IPS-18a (cell line): ENCODE results near the gene FNIP1.
"Not testable (repeated sequence)": the region's sequence is repeated elsewhere in the genome, so short reads cannot be mapped to it uniquely, and the experiment has no call there.

Experiments used
- H3K27ac ChIP-seq: one replicate; pipeline ENCODE4 v1.5.1; 2013; ENCODE audit warnings: low read length
- H3K27me3 ChIP-seq: one replicate; pipeline ENCODE4 v1.6.1; 2013; ENCODE audit warnings: mild to moderate bottlenecking, low read length; ENCODE audit not compliant: control insufficient read depth, insufficient read depth
- H3K36me3 ChIP-seq: one replicate; pipeline ENCODE4 v1.6.1; 2013; ENCODE audit warnings: low read depth, low read length; ENCODE audit not compliant: control insufficient read depth
- H3K4me1 ChIP-seq: one replicate; pipeline ENCODE4 v1.6.1; 2013; ENCODE audit warnings: low read depth, low read length; ENCODE audit not compliant: control insufficient read depth
- H3K4me3 ChIP-seq: one replicate; pipeline ENCODE4 v1.5.1; 2013; ENCODE audit warnings: low read length
- H3K9ac ChIP-seq: one replicate; pipeline ENCODE4 v1.6.1; 2013; ENCODE audit warnings: mild to moderate bottlenecking, low read length, moderate library complexity
- H3K9me3 ChIP-seq: one replicate; pipeline ENCODE4 v1.6.1; 2013; ENCODE audit warnings: low read depth, low read length; ENCODE audit not compliant: control insufficient read depth

Gene FNIP1

GRCh38 chr5:131783874-131784273 is 12.9 kb downstream of the FNIP1 start:
- H3K4me3 ChIP-seq, result no peak overlapping the region
- no peaks in the 10 kb centered on the region for H3K27me3 ChIP-seq
- no peaks in the 10 kb centered on the region for H3K9me3 ChIP-seq
- no peak overlapping the region for H3K27ac ChIP-seq
- no peak overlapping the region for H3K9ac ChIP-seq
- no peaks in the 10 kb centered on the region for H3K36me3 ChIP-seq
- H3K4me1 ChIP-seq, result peaks cover 7% of the 10 kb centered on the region

- no peaks in the 10 kb centered on the region for H3K36me3 ChIP-seq
- H3K9me3 ChIP-seq, result no peaks in the 10 kb centered on the region
- H3K27ac ChIP-seq, result no peak overlapping the region
- no peak overlapping the region for H3K9ac ChIP-seq
- peaks cover 7% of the 10 kb centered on the region for H3K4me1 ChIP-seq
- H3K4me3 ChIP-seq, result no peak overlapping the region
- no peaks in the 10 kb centered on the region for H3K27me3 ChIP-seq
Measured at GRCh38 chr5:131783357-131783756, 13.5 kb downstream of the FNIP1 start.

- H3K36me3 ChIP-seq, result no peaks in the 10 kb centered on the region
- no peak overlapping the region for H3K27ac ChIP-seq
- peaks cover 7% of the 10 kb centered on the region for H3K4me1 ChIP-seq
- no peak overlapping the region for H3K9ac ChIP-seq
- H3K9me3 ChIP-seq, result no peaks in the 10 kb centered on the region
- no peak overlapping the region for H3K4me3 ChIP-seq
- no peaks in the 10 kb centered on the region for H3K27me3 ChIP-seq
Measured at GRCh38 chr5:131782717-131783116, 14.1 kb downstream of the FNIP1 start.

DNA sequence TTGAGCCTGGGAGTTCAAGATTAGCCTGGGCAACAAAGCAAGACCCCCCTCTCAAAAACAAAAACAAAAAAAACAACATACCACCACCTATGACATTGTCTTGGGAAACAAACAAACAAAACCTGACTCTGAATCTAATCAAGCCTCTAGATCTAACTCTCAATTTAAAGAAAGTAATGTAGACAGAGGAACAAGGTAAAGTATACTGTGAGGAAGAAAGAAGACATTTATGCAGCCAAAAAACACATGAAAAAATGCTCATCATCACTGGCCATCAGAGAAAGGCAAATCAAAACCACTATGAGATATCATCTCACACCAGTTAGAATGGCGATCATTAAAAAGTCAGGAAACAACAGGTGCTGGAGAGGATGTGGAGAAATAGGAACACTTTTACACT is 18.7 kb downstream of the FNIP1 start:
- not testable (repeated sequence) for H3K36me3 ChIP-seq, H3K9ac ChIP-seq, H3K27ac ChIP-seq, H3K4me3 ChIP-seq, H3K27me3 ChIP-seq, H3K4me1 ChIP-seq, H3K9me3 ChIP-seq

DNA sequence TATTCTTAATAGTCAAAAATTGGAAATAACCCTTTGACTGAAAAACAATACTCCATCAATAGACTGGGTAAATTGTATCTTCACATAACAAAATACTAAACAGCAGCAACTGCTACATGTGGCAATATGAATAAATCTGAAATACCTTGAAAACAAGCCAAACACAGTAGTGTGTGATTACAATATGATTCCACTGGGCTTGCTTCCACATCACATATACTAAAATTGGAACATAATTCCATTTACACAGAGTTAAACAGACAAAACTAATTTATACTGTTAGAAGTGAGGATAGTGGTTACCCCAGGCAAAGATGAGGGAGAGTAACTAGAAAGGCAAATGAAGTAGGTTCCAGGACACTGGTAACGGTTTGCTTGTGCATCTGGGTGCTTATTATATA is 20.4 kb downstream of the FNIP1 start:
- Histone ChIP-seq H3K27me3 (no peaks in the 10 kb centered on the region), H3K9me3 (no peaks in the 10 kb centered on the region)

DNA sequence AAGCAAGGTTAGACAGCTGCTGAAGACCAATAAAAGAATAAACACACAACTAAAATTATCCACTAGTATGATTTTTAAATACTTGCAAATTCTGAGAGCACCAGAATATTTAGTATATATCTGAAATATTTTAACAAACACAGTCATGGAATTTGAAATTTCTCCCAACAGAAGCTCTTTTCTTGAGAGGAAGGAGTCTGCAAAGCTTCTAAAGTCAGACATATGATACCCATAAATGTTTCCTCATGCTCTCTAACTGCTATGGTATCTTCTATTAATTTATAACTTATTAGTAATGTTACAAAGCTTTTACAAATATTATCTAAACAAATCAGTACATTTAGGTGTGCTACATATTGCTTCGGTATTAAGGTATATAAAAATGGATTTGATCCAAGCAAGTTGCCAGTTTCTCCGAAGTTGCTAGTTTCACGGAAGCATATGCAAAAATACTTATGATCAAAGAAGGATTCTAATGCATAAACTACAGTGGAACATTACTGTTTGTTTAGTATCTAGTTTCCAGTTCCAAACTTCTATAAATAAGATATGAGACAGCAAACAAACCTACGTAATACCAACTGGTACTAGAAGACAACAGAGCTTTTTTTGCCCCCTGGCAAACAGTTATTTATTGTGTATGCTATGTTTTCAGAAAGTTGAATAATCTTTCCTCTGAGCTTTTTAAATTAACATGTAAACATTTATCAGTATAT is 22.0 kb downstream of the FNIP1 start:
- H3K9me3 ChIP-seq, result no peaks in the 10 kb centered on the region
- H3K4me1 ChIP-seq, result no peaks in the 10 kb centered on the region
- no peak overlapping the region for H3K9ac ChIP-seq
- no peak overlapping the region for H3K27ac ChIP-seq
- no peaks in the 10 kb centered on the region for H3K36me3 ChIP-seq
- H3K27me3 ChIP-seq, result no peaks in the 10 kb centered on the region
- no peak overlapping the region for H3K4me3 ChIP-seq

More for the DNA sequence above, 20.4 kb downstream of the FNIP1 start:
- no peaks in the 10 kb centered on the region for H3K4me1 ChIP-seq
- no peak overlapping the region for H3K4me3 ChIP-seq
- no peaks in the 10 kb centered on the region for H3K36me3 ChIP-seq
- no peak overlapping the region for H3K27ac ChIP-seq
- no peak overlapping the region for H3K9ac ChIP-seq

DNA sequence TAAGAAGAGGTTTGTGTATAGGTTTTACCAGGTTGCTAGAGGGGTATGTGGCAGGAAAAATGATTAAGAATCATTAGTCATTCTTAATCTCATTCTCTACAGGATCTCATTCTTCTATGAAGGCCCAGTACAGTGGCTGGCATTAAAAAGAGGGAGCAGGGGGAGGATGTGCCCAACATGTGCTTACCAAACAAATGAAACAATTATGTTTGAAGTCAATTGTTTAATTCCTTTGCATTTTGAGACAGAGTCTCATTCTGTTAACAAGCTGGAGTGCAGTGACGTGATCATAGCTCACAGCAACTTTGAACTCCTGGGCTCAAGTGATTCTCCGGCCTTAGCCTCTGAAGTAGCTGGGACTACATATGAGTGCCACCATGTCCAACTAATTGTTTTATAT is 23.0 kb downstream of the FNIP1 start:
- Histone ChIP-seq H3K36me3 (no peaks in the 10 kb centered on the region), H3K9me3 (no peaks in the 10 kb centered on the region), H3K27me3 (no peaks in the 10 kb centered on the region), H3K9ac (no peak overlapping the region), H3K27ac (no peak overlapping the region), H3K4me1 (no peaks in the 10 kb centered on the region), H3K4me3 (no peak overlapping the region)

- H3K9ac ChIP-seq, result no peak overlapping the region
- H3K27ac ChIP-seq, result no peak overlapping the region
- H3K27me3 ChIP-seq, result no peaks in the 10 kb centered on the region
- no peaks in the 10 kb centered on the region for H3K4me1 ChIP-seq
- H3K4me3 ChIP-seq, result no peak overlapping the region
- H3K36me3 ChIP-seq, result no peaks in the 10 kb centered on the region
- H3K9me3 ChIP-seq, result no peaks in the 10 kb centered on the region
Measured at GRCh38 chr5:131771692-131772091, 25.1 kb downstream of the FNIP1 start.

DNA sequence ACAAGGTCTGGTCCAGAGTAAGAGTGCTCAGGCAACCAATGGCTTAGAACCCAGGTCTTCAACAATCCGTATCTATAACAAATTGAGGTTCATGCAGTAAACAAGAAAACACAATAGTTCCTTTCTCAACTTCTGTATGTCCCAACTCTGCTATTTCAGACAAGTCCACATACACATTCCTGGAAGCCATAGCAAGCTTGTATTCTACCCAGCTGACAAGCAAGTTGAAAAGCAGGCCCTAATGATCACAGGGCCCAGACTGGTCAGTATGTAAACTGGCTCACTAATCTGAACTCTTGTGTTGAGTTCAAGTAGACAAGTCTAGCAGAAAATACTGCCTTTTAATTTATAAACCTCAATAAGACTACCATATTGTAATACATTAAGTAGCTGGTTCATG is 26.9 kb downstream of the FNIP1 start:
- Histone ChIP-seq H3K9ac (no peak overlapping the region), H3K27ac (no peak overlapping the region), H3K4me1 (no peaks in the 10 kb centered on the region), H3K4me3 (no peak overlapping the region), H3K27me3 (no peaks in the 10 kb centered on the region), H3K9me3 (no peaks in the 10 kb centered on the region), H3K36me3 (no peaks in the 10 kb centered on the region)

DNA sequence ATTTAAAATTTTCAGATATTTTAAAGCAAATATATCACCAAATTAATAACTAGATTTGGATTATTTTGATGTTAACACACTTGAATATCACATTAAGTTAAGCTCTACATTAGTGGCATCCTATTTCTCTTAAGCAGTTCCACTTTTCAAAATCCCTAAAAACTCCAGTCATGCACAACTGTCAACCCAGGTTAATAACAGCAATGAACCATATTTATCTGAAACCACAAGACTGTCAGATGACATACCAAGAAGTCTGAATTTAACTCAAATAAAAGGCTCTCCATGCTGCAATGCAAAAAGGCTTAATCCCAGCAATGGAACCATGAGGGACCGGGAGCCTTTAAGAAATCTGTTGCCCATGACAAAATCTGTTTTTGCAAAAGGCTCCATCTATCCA is 27.5 kb downstream of the FNIP1 start:
- Histone ChIP-seq H3K27ac (no peak overlapping the region), H3K4me1 (no peaks in the 10 kb centered on the region), H3K9ac (no peak overlapping the region), H3K9me3 (no peaks in the 10 kb centered on the region), H3K4me3 (no peak overlapping the region), H3K27me3 (no peaks in the 10 kb centered on the region), H3K36me3 (no peaks in the 10 kb centered on the region)

- Histone ChIP-seq H3K9ac (no peak overlapping the region), H3K27me3 (no peaks in the 10 kb centered on the region), H3K27ac (no peak overlapping the region), H3K4me3 (no peak overlapping the region), H3K36me3 (no peaks in the 10 kb centered on the region), H3K9me3 (no peaks in the 10 kb centered on the region), H3K4me1 (no peaks in the 10 kb centered on the region)
Measured at GRCh38 chr5:131767891-131768290, 28.9 kb downstream of the FNIP1 start.

DNA sequence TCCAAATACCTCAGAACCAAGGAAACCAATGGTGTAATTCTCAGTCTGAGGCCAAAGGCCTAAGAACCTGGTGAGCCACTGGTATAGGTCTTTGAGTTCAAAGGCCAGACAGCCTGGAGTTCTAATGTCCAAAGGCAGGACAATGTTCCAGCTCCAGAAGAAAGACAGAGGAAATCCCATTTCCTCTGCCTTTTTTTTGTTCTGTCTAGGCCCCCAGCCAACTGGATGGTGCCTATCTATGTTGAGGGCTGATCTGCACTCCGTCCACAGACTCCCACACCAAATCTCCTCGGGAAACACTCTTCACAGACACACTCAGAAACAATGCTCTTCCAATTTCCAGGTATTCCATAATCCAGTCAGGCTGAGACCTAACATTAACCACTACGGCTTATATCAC is 30.1 kb downstream of the FNIP1 start:
- no peak overlapping the region for H3K9ac ChIP-seq
- H3K4me3 ChIP-seq, result no peak overlapping the region
- H3K4me1 ChIP-seq, result no peaks in the 10 kb centered on the region
- H3K27ac ChIP-seq, result no peak overlapping the region
- no peaks in the 10 kb centered on the region for H3K36me3 ChIP-seq
- no peaks in the 10 kb centered on the region for H3K9me3 ChIP-seq
- no peaks in the 10 kb centered on the region for H3K27me3 ChIP-seq
